Calu3 (cell line): Measurements from ENCODE around the gene CISTR. TPM values are rescaled to one million over a fixed set of nuclear protein-coding genes. Genes with fewer than 3 reads are reported as not detected.
"Not testable (repeated sequence)": the region's sequence is repeated elsewhere in the genome, so short reads cannot be mapped to it uniquely, and the experiment has no call there.

ENCODE experiments used
- BruUV-seq: library from RNA; stranded (reverse); fragments of 400-500 nt; replicated peaks from 2 replicates; lab custom pipeline; 2021; lab: Mats Ljungman, UMichigan
- CTCF ChIA-PET: fragments of 300-600 bp; sonication (Branson Sonifier 250); formaldehyde crosslinking; loops from one replicate; lab custom pipeline; 2022; ENCODE audit warnings: antibody characterized with exemption; lab: Charles Lee
- DNase-seq: peaks from one replicate; pipeline ENCODE4 v3.0.0; 2022
- H3K27ac Mint-ChIP-seq: one replicate; pipeline ENCODE4 v1.8.0; 2022; ENCODE audit warnings: mixed read lengths; ENCODE audit not compliant: unreplicated experiment
- H3K27me3 Mint-ChIP-seq: one replicate; pipeline ENCODE4 v1.8.0; 2022; ENCODE audit warnings: mixed read lengths; ENCODE audit not compliant: unreplicated experiment
- H3K36me3 Mint-ChIP-seq: one replicate; pipeline ENCODE4 v1.8.0; 2022; ENCODE audit warnings: mild to moderate bottlenecking, moderate library complexity, mixed read lengths; ENCODE audit not compliant: insufficient read depth, unreplicated experiment
- H3K4me1 Mint-ChIP-seq: one replicate; pipeline ENCODE4 v1.8.0; 2022; ENCODE audit warnings: mild to moderate bottlenecking, low read depth, mixed read lengths; ENCODE audit not compliant: unreplicated experiment
- H3K4me3 Mint-ChIP-seq: one replicate; pipeline ENCODE4 v1.8.0; 2022; ENCODE audit warnings: mild to moderate bottlenecking, low read depth, moderate library complexity, mixed read lengths; ENCODE audit not compliant: unreplicated experiment
- H3K9me3 Mint-ChIP-seq: one replicate; pipeline ENCODE4 v1.8.0; 2022; ENCODE audit warnings: low read depth, mixed read lengths; ENCODE audit not compliant: unreplicated experiment
- intact Hi-C: fragments of 100-400 bp; cut with micrococcal nuclease; formaldehyde crosslinking; loops from one replicate; pipeline ENCODE4 v1.10.0; 2022; ENCODE audit not compliant: unreplicated experiment
- total RNA-seq: library from RNA; stranded (reverse); gene quantifications from 2 replicates; pipeline ENCODE4 v1.2.3, GENCODE V29; 2022
- TF ChIP-seq, protein P1 (sequence below): fragments of 200-600 bp; IDR thresholded peaks from one replicate; pipeline ENCODE4 v1.8.0; 2022; ENCODE audit warnings: antibody characterized with exemption; ENCODE audit not compliant: unreplicated experiment

CISTR gene
- total RNA-seq, 1 experiment from 2014 or later, result not detected

DNA sequence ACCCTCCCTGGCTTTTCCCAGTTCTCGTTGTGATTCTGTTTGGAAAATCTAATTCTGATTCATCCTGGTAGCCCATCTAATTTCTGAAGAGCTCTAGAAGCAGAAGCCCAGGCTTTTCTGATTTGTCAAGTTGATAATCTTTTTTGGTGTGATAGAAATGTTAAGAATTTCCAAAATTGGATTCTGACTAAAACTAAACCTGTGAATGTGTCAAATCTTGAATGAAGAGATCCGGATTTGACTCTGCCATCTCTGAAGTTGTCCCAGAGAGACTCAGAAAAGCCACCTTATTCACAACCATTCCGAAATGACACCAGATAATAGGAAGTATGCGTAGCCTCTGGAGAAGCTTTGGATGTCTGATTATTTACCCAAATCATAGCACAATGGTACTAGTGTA lies 12.8 kb upstream of the CISTR start:
- CTCF ChIA-PET, result interaction anchor here (1.3 kb wide), 1 partner anchor 224 kb away, joined by 5 read pairs; no protein-coding TSS in a partner anchor
- DNase-seq, result no peak
- TF ChIP-seq, protein P1, sequence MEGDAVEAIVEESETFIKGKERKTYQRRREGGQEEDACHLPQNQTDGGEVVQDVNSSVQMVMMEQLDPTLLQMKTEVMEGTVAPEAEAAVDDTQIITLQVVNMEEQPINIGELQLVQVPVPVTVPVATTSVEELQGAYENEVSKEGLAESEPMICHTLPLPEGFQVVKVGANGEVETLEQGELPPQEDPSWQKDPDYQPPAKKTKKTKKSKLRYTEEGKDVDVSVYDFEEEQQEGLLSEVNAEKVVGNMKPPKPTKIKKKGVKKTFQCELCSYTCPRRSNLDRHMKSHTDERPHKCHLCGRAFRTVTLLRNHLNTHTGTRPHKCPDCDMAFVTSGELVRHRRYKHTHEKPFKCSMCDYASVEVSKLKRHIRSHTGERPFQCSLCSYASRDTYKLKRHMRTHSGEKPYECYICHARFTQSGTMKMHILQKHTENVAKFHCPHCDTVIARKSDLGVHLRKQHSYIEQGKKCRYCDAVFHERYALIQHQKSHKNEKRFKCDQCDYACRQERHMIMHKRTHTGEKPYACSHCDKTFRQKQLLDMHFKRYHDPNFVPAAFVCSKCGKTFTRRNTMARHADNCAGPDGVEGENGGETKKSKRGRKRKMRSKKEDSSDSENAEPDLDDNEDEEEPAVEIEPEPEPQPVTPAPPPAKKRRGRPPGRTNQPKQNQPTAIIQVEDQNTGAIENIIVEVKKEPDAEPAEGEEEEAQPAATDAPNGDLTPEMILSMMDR, result no peak
- no peaks in the 10 kb centered on the region for H3K9me3 Mint-ChIP-seq
- no peak overlapping the region for H3K27ac Mint-ChIP-seq
- no TSS peak for BruUV-seq
- intact Hi-C loops, result no loop called here
- peaks cover 6% of the 10 kb centered on the region for H3K36me3 Mint-ChIP-seq
- peaks cover 82% of the 10 kb centered on the region for H3K27me3 Mint-ChIP-seq
- peaks cover 10% of the 10 kb centered on the region for H3K4me1 Mint-ChIP-seq
- H3K4me3 Mint-ChIP-seq, result no peak overlapping the region

DNA sequence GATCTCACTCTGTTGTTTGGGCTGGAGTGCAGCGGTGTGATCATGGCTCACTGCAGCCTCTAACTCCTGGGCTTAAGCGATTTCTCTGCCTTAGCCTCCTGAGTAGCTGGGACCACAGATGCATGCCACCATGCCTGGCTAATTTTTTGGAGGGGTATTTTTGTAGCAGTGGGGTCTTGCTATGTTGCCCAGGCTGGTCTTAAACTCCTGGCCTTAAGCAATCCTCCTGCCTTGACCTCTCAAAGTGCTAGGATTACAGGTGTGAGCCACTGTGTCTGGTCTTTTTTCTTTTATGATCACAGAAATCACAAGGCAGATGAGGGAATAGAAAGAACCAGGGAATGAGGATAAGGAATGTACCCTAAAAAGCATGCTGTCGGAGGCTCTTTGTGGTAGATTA lies 11.0 kb upstream of the CISTR start:
- H3K36me3 Mint-ChIP-seq, intact Hi-C loops, H3K4me1 Mint-ChIP-seq, BruUV-seq, H3K9me3 Mint-ChIP-seq, DNase-seq, H3K27ac Mint-ChIP-seq, H3K4me3 Mint-ChIP-seq: not testable (repeated sequence)
- H3K27me3 Mint-ChIP-seq, result peaks cover 100% of the 10 kb centered on the region
- CTCF ChIA-PET, result interaction anchor here (0.7 kb wide), 1 partner anchor 182 kb away, joined by 3 read pairs; no protein-coding TSS in a partner anchor

DNA sequence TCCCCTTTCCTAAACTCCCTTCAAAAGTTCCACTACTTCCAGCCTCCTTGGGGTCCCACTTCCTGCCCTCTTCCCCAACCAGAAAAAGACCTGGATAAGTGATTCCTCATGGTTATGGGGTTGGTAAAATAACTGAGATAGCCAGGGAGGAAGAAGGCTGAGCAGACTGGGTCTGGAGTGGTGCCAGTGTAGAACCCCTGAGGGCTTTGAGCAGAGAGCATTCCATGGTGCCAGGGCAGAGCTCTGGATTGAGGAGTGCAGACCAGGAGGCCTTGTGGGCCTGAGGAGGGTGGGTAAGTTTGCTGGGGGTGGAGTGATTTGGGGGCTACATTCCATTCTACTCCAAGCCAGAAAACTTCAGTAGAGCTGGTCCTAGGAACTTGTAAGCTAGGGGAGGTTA lies 9.5 kb upstream of the CISTR start:
- CTCF ChIA-PET, result interaction anchor here (0.6 kb wide), 1 partner anchor 224 kb away, joined by 3 read pairs; the partner anchor contains the start of gene HOXC10
- no peaks in the 10 kb centered on the region for H3K36me3 Mint-ChIP-seq
- H3K27me3 Mint-ChIP-seq, result peaks cover 89% of the 10 kb centered on the region
- DNase-seq, result no peak
- TF ChIP-seq, protein P1, result no peak
- intact Hi-C loops, result no loop called here
- no peak overlapping the region for H3K27ac Mint-ChIP-seq
- H3K9me3 Mint-ChIP-seq, result no peaks in the 10 kb centered on the region
- BruUV-seq, result no TSS peak
- H3K4me3 Mint-ChIP-seq, result no peak overlapping the region
- no peaks in the 10 kb centered on the region for H3K4me1 Mint-ChIP-seq

- BruUV-seq, result no TSS peak
- no peak for DNase-seq
- CTCF ChIA-PET, result no interaction called here
- Mint-ChIP-seq H3K27ac (no peak overlapping the region), H3K4me1 (no peaks in the 10 kb centered on the region), H3K4me3 (no peak overlapping the region), H3K9me3 (no peaks in the 10 kb centered on the region), H3K27me3 (peaks cover 68% of the 10 kb centered on the region), H3K36me3 (no peaks in the 10 kb centered on the region)
- intact Hi-C loops, result no loop called here
- TF ChIP-seq, protein P1, result no peak
These were observed 7.5 kb upstream of the CISTR start for GRCh38 chr12:53759261-53759660.

- BruUV-seq, result no TSS peak
- no peak for DNase-seq
- intact Hi-C loops, result no loop called here
- H3K27ac Mint-ChIP-seq, result no peak overlapping the region
- H3K4me3 Mint-ChIP-seq, result no peak overlapping the region
- no peaks in the 10 kb centered on the region for H3K36me3 Mint-ChIP-seq
- no peaks in the 10 kb centered on the region for H3K4me1 Mint-ChIP-seq
- CTCF ChIA-PET, result no interaction called here
- no peaks in the 10 kb centered on the region for H3K9me3 Mint-ChIP-seq
- peaks cover 63% of the 10 kb centered on the region for H3K27me3 Mint-ChIP-seq
- TF ChIP-seq, protein P1, result no peak
These were observed 6.9 kb upstream of the CISTR start for GRCh38 chr12:53758730-53759103.
